CD4-positive, alpha-beta T cell treated with Interferon gamma for 1 hour (primary cell): ENCODE results near the gene TBL3.

Experiments
- DNase-seq: peaks from one replicate; pipeline ENCODE4 v3.0.0-alpha.2; 2020

Gene TBL3

DNA sequence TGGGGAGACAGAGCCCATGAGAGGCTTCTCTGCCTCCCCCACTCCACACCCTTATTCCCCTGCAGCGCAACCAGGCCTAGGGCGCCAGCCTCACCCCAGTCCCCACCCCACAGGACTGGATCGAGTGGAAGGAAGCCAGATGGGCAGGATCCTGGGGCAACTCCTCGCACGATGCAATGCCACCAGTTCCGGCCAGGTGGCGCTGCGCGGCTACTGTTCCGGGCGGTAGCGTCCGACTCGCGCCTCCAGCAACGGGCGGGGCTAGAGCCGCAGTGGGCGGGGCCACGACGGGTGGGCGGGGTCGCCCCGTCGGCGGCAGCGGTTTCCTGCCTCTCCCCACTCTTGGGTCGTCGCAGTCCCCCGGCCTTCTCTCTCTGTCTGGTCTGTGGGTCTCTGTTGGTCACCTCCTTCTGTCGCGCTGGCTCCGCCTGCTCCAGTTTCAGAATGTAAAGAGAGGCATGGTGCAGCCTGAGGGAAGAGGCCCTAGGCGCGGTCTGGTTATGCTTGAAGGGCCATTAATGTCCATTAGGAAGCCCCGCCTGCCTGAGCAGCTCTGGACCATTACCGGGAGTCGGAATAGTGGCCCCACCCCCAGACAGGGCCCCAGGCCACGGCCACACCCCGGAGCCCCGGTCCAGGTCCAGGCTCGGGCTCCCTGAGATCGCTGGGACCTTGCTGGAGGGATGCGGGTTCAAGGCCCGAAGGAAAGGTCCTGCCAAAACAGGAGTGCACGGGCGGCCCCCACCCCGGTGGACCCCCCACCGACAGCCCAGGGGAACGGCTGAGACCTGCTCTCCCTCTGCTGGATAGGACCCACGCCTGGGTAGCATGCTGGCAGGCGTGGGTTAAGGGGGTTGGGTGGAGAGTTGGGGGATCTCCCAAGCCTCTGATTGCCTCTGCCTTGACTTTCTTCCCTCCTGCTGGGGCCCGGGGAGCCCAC, 51.5 kb downstream of the TBL3 start:
- DNase-seq: peak; percentile 91

DNA sequence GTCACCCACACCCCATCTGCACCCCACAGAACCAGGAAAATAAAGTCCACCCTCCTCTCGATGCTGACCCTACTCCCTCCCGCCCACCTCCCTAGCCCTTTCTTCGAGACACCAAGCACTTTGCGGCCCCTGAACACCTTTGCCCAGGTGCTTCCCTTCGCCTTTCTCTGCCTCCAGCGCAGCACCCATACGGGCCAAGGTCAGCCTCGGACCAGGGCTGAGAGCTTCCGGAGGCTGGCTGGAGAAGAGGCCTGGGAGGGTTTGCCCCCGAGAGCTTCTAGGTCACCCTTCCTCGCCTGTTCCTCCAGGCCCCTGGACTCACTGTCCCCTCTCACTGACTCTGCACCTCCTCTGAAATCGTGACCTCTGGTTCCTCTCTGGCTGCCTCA, 52.2 kb downstream of the TBL3 start:
- no peak for DNase-seq

DNA sequence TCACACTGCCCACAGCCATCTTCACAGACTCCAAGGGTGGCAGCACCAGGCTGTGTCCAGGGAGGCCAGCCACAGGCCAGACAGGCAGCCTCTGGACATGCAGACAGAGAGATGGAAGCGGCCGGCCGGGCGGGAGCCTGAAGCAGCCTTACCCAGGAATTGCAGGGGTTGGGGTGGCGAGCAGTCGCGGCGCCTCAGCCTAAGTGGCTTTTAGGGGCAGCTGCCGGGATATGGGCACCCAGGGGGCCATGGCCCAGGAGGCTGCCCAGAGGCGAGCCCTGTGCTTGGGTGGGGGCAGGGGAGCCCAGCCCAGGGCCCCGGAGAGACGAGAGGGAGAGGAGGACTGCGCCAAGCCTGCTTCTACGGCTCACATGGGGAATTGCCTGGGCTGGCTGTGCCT, 53.4 kb downstream of the TBL3 start:
- DNase-seq: no peak

DNA sequence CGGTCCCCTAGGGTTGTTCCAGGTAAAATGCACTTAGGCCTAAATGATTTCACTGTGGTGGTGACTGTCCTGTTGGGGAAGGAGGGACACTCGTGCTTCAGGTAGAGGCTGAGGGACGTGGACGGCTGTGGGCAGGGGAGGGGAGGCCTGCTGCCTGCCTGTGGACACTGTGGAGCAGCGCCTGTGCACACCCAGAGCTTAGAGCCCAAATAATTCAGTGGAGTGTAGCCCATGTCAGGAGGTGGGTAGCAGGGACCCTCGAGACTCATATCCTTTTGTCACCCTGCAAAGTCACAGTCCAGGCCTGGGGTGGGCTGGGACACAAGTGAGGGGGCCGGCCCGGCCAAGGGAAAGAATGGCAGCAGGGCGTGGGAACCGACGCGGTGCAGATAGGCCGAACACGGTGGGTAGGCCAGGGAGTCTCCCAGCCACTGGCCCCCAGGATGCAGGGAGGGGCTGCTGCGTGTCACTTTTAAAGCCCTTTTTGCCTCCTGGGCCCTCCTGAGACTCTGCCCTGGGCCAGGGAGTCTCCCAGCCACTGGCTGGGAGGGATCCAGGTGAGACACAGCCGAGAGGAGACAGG, 54.1 kb downstream of the TBL3 start:
- DNase-seq: no peak

DNA sequence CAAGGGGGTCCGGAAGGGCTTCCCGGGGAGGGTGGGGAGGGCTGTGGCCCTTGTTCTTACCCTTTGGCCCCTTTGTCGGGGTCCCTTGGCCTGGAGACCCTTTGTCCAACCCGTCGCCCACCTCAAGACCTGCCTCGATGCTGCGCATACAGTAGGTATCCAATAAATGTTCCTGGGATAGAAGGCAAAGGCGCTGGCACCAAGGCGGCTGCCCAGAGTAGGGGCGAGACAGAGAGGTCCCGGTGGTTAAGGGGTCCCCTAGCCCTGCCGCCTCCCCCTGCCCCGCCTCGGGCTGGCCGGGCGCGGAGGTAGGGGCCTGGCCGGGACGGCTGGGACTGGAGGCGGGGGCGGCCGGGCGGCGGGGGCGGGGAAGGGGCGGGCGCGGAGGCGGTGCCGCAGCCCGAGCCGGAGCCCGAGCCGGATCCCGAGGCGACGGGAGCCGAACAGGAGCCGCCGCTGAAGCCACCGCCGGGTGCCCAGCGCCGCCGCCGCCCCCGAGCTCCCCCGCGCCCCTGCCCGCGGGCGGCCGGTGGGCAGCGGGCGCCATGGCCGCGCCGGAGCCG, 54.7 kb downstream of the TBL3 start, which contains the start of gene NHERF2:
Gene NHERF2 (plus strand): TSS at position 442 of the 563 bp plus-strand sequence. CDS start 104 bp downstream, at position 546.
- DNase-seq: no peak

DNA sequence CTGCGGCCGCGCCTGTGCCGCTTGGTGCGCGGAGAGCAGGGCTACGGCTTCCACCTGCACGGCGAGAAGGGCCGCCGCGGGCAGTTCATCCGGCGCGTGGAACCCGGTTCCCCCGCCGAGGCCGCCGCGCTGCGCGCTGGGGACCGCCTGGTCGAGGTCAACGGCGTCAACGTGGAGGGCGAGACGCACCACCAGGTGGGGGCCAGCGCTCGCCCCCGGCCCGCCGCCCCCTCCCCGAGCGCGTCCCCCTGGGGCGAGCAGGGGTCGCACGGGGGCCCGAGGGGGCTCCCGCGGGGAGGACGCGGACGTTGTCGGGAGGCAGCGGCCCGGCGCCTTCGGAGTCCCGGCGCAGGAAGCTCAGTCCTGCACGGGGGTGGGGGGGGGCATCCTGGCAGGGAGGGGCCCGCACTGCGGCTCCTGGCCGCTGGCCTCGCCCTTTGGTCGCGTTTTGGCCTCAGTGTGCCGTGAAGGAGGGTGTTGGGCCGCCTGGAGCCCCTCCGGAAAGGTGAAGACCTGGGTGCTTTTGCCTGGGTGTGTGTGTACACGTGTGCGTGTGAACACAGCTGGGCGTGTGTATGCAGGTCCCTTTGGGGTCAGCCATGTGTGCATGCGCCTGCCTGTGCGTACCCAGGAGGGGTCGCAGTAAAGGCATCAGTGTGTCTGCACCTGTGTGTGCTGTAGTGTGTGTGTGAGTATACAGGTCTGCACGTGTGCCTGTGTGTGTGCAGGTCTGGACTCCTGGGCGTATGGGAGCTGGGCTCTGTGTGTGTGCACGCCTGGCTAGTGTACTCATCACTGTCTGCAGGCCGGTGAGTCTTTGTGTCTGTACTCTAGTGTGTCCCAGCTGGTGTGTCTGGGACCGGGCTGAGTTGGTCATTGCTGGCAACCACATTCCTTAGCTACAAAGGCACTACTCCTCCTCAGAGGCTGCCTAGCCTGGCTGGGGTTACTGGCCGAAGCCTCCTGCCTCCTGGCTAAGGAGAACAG, 55.5 kb downstream of the TBL3 start:
- peak; percentile 26 for DNase-seq

DNA sequence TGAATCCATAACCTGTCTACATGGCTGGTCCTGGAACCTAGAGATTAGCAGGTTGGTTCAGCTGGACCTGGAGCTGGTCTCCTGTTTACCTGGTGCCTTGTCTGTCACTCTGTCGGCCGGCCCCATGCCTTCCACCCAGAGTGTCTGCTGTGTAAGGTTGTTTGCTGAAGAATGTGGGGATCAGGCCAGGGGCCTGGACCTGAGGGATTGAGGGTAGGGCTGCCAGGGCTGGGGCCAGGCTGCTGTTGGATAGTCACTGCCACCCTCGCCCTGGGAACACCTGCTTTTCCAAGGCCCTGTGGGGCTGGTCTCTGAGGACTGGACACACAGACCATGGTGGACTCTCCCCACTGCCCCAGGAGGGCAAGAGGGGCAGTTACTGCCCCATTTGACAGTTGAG, 56.3 kb downstream of the TBL3 start:
- DNase-seq: no peak

DNA sequence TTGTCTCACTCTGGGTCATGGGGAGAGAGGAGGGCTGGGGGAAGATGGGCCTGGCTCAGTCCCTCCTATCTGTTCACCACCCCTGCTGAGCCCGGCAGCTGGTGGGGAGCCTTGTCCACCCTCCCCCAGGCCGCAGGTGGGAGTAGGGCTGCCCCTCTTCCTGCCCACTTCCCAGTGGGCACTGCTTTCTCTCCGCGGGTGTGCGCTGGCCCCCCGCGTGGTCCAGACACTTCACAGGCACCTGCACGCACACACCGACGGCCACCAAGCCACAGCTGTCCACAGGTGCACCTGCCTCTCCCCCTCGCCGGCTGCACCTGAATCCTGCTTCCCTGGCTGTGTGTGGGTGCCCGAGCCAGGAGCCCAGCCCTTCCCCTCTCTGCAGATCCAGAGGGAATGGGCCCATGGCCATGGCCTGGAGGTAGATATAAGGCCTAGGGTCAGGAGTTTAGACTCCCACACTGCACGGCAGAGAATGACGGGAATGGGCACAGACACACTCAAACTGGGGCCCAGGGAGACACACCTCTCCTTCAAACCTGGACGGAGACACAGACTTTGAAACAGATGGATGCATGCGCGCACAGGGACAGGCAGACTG, 56.9 kb downstream of the TBL3 start:
- DNase-seq: no peak

DNA sequence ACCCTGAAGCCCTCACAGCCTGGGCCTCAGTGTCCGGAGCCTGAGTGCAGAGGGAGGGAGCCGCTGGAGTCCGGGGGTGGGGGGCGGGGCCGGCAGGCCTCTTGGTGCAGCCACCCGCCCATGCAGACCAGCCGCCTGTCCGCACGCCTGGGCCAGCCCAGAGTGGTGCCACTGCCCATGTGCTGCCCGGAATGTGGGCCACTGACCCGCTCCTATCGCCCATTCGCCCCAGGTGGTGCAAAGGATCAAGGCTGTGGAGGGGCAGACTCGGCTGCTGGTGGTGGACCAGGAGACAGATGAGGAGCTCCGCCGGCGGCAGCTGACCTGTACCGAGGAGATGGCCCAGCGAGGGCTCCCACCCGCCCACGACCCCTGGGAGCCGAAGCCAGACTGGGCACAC, 57.5 kb downstream of the TBL3 start:
- DNase-seq: no peak

DNA sequence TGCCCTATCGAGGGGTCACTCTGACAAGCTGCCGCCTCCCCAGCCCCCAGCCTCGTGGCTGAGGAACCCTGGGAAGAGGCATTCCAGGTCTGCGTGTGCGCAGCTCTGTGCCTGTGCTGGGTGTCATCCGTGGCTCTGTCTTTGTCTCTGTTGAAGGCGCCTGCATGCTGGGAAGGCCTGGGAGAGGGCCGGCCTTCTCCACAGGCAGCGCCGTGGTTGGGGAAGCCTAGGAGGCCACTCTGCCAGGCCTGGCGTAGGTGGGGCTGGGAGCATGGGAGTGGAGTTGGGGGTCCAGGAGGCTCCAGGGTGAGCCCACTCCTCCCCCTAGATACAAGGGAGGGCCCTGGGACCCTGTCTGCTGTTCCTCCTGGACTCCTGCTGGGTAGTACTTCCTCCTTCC, 58.2 kb downstream of the TBL3 start:
- no peak for DNase-seq

DNA sequence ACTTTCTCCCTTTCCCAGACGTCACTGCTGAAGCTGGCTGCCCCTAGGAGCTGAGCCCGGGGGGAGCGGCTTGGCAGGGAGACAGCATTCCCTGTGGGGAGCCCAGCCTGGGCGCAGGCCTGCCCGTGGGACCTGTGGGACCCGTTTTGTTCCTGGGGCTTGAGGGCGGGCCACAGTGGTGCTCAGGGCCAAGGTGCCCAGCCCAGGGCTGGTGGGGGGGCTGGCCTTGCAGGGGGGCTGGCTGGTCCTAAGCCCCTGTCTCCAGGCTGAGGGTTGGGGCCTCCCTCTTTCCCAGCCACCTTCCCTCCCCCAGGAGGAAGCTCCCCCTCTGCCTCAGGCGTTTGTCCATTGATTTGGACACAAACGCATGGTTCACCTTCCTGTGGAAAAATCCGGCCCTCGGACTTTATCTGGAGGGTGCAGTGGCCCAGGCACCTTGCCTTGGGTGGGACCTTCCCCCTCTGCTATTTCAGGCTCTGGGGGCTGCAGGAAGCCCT, 59.3 kb downstream of the TBL3 start:
- DNase-seq: no peak
